IPS-NIHi11 (cell line): Measurements from ENCODE around the gene KREMEN2.
A peak's percentile ranks its signal among the peaks of the same experiment; 100 is the strongest.
"Not testable (repeated sequence)": the region's sequence is repeated elsewhere in the genome, so short reads cannot be mapped to it uniquely, and the experiment has no call there.

Source experiments
- DNase-seq: peaks from one replicate; pipeline ENCODE4 v3.0.0; 2012; ENCODE audit warnings: mixed read lengths, low spot score

The KREMEN2 gene

GRCh38 chr16:2939968-2940367 lies 24.1 kb upstream of the KREMEN2 start:
- no peak for DNase-seq

- DNase-seq = no peak
Measured at GRCh38 chr16:2942045-2942444, 22.0 kb upstream of the KREMEN2 start.

- not testable (repeated sequence) for DNase-seq
Measured at GRCh38 chr16:2943716-2944115, 20.4 kb upstream of the KREMEN2 start.

- no peak for DNase-seq
Measured at GRCh38 chr16:2946649-2947048, 17.4 kb upstream of the KREMEN2 start.

- no peak for DNase-seq
Measured at GRCh38 chr16:2948807-2949704, 15.0 kb upstream of the KREMEN2 start.

DNA sequence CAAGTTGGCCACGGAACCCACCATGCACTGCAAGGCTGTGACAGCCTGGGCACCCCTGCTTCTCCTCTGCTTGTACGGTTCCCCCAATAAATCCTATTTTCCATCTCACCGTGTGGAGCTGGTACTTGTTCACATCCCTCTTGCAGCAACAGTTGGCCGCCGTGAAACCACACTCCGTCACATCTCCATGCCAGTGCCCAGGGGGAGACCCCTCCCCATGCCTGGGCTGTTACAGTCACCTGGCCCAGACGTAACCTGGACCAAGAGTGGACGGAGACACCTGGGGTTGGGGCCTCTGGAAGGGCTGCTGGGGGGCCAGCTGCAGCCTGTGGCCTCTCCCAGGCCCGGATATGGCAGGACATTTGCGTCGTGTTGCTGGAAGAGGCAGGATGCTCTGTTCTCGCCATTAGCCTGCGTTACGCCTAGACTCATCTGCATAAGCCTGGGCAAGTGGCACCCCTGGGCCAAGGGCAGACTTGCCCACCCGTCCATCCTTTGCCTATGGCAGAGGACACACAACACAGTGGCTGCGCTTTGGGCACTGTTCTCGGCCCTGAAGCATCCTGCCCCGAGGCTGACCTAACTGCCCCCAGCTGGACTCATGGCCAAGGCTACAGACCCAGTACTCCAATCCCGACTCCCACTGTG lies 14.2 kb upstream of the KREMEN2 start:
- no peak for DNase-seq

DNA sequence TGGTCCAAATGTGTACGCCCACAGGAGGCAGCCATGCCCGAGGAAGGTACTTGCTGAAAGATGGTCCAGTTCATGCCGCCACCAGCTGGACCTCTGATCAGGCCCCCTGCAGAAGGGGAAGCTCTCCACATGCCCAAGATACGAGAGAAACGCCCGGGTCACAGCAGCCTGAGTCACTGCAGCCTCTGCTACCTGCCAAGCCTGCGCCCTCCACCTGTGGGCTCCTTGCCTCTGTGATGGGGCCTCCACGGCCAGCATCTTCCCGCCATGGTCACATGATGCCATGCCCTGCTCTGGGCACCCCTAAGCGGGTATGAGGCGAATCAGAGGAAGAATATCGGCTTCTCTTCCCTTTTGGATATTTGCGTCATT lies 13.7 kb upstream of the KREMEN2 start:
- no peak for DNase-seq

- DNase-seq = no peak
Measured at GRCh38 chr16:2950773-2951172, 13.3 kb upstream of the KREMEN2 start.

- no peak for DNase-seq
Measured at GRCh38 chr16:2952679-2953078, 11.4 kb upstream of the KREMEN2 start.

DNA sequence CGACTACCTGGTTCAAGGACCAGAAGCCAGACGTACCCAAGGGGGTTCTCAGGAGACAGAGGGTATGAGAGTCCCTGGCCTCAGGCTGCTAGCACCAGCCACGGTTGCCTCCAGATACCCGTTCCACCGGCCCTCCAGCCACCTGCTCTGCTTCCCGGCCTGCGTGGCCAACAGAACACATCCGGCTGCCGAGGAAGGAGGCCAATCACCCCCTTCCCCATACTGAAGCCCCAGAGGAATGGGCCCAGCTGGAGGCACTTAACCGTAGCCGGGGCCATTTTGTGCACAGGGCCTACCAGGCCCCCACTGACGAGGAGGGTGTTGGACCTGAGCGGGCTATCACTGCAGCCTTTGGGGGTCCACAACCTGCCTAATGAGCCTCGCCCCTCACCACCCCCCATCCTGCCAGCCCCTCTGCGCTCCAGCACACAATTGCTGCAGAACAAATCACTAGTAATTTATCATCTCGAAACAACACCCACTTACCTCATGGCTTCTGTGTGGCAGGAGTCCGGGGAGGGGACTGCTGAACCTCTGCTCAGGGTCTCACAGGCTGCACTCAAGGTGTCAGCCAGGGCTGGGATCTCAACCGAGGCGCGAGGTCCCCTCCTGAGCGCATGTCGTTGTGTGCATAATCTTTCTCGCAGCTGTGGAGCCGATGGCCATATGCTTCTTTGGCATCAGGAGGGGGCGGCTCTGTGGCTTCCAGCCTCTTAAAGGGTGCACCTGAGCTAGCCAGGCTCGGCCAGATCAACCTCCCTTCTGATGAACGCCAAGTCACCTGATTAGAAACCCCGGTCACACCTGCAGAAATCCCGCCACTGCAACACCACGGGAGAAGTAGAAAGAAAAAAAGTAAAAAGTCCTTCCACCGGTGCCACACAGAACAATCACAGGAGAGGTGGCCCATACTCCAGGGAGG lies 10.1 kb upstream of the KREMEN2 start:
- DNase-seq = no peak

GRCh38 chr16:2954656-2955381 lies 9.3 kb upstream of the KREMEN2 start:
- no peak for DNase-seq

DNA sequence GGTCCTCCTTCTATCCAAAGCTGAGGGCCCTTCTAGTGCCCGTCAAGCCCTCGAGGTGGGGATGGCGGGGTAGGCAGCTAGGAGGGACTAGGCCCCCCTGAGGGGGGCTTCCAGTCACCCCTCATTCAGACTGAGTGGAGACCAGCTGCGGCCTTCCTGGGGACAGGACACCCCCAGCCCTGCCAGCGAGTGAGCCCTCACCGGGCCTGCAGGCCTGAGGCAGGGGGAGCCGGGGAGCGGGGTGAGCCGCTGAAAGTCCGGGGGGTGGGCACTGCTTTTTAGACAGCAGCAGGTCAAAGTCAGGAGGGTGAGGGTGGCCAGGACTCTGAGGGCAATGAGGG lies 8.7 kb upstream of the KREMEN2 start:
- DNase-seq = no peak

- peak; percentile 58 for DNase-seq
Measured at GRCh38 chr16:2955779-2956578, 8.1 kb upstream of the KREMEN2 start.

GRCh38 chr16:2956579-2956956 lies 7.5 kb upstream of the KREMEN2 start:
- DNase-seq = no peak

- DNase-seq = no peak
Measured at GRCh38 chr16:2959206-2959605, 4.9 kb upstream of the KREMEN2 start.

DNA sequence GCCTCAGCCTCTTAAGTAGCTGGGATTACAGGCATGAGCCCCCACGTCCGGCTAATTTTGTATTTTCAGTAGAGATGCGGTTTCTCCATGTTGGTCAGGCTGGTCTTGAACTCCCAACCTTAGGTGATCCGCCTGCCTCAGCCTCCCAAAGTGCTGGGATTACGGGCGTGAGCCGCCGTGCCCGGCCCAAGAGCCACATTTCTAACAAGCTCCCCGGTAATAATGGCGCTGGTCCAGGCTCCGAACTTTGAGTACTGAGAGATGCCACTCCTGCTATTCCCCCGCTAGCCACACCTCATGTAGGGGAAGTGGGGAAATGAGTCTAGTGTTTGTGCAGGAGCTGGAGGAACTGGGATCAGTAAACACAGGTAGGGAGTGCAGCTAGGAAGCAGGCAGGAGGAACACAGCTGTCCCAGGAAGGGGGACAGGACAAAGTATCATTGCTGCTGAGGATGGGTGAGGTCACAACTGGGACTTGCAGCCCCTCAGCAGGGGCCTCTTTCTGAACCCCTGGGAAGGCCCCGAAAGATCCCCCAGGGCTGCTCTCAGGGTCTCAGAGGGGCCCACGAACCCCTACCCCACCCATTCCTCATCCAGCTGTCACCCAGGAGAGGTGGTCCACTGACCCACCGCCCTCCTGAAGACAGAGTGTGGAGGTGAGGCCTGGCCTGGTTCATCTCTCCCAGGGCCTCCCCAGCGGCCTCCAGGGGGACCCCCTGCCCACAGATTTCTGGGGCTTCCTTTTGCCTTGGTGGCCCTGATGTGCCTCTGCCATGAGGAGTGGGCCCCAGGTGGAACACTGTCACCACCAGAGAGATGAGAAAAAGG lies 3.7 kb upstream of the KREMEN2 start:
- DNase-seq = no peak

DNA sequence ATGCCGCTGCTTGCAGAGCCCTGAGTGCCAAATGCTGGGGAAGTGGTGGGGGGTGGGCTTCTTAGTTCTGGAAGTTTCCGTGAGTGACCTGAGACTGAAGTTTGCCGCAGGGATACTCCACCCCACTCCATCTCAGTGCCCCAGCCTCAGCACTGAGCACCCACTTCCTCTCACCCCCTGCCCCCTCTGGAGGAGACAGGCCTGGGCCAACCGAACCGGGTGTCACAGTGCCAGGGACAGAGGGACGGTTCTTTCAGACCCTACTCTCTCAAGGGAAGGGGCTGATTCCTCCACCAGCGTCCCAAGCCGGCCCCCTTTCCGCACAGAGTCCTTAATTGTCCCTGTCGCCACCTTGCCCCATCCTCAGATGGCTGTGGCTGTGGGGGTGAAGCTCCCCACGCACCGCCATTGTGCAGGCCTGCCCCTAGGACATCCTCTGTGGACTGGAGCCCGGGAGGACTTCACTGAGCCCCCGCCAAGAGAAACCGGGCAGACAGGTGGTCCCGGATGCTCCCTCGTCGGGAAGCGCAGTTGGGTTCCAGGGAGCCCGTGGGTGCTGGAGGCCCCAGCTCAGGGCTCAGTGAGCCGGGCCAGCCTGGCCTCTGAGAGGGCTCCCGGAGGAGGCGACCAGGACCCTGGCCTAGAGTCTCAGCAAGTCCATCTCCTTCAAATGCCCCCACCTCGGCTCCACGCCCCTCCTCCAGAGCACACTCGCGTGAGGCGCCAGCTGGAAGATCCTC lies 1.6 kb upstream of the KREMEN2 start:
- no peak for DNase-seq

GRCh38 chr16:2963074-2963722 lies 877 bp upstream of the KREMEN2 start:
- DNase-seq = no peak
